Neural cell (in vitro differentiated cells): ENCODE results near the gene PCCA.

ENCODE experiments used
- EP300 ChIP-seq: fragments of 450-650 bp; conservative IDR thresholded peaks from 2 replicates; pipeline ENCODE4 v1.6.1; 2014; ENCODE audit warnings: antibody characterized with exemption, mild to moderate bottlenecking, moderate library complexity; ENCODE audit not compliant: poor library complexity, severe bottlenecking
- EZH2 ChIP-seq: fragments of 200-600, 300-800 bp; shearing (Covaris generic), sonication (generic); IDR thresholded peaks from 2 replicates; pipeline ENCODE4 v1.6.1; 2014; ENCODE audit warnings: antibody characterized with exemption, low read length, borderline replicate concordance, mild to moderate bottlenecking; ENCODE audit not compliant: insufficient read depth, poor library complexity, severe bottlenecking
- MXI1 ChIP-seq: fragments of 450-650 bp; conservative IDR thresholded peaks from 2 replicates; pipeline ENCODE4 v1.6.1; 2014; ENCODE audit warnings: antibody characterized with exemption, mild to moderate bottlenecking; ENCODE audit not compliant: poor library complexity, severe bottlenecking
- POLR2AphosphoS5 ChIP-seq: IDR thresholded peaks from 2 replicates; pipeline ENCODE4 v1.6.1; 2012
- RAD21 ChIP-seq: fragments of 450-650 bp; conservative IDR thresholded peaks from 2 replicates; pipeline ENCODE4 v1.6.1; 2014; ENCODE audit warnings: antibody characterized with exemption, mild to moderate bottlenecking, moderate library complexity
- TF ChIP-seq, protein P1 (sequence below): fragments of 450-650 bp; IDR thresholded peaks from 2 replicates; pipeline ENCODE4 v1.5.1; 2014; ENCODE audit warnings: antibody characterized with exemption, mild to moderate bottlenecking, moderate library complexity; ENCODE audit not compliant: poor library complexity, severe bottlenecking
- TF ChIP-seq, protein P2 (sequence below): IDR thresholded peaks from 2 replicates; pipeline ENCODE4 v1.6.1; 2012; ENCODE audit warnings: borderline replicate concordance

DNA sequence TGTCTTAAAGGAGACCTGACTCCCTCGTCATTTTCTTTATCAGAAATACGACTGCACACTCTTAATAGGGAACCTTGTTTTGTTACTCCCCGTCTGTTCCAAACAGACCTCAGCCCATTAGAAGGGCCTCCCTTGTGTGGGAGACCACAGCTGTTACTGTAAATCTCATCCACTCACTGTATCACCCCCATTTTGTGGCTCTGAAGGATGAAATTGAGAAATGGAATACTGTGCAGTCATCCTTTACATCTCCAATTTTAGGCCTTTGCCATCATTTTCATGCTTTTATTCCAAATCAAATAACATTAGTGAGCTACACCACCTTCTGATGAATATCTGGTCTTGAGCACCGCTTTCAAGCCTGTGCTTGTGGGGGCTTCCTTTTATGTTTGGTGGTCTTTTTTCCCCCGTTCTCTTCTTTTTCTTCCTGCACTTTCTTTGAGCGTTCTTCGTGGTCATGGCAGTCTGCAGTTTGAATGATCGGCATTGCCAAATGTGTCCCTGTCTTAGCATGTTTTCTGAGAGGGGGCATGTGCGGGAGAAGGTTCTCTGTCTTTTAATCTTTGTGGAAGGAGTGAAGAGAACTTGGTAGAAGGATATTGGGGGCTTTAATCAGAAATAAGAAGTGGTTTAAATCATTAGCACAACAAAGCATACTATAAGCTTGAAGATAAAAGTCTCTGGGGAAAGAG lies 433.9 kb downstream of the PCCA start:
- TF ChIP-seq, protein P1, sequence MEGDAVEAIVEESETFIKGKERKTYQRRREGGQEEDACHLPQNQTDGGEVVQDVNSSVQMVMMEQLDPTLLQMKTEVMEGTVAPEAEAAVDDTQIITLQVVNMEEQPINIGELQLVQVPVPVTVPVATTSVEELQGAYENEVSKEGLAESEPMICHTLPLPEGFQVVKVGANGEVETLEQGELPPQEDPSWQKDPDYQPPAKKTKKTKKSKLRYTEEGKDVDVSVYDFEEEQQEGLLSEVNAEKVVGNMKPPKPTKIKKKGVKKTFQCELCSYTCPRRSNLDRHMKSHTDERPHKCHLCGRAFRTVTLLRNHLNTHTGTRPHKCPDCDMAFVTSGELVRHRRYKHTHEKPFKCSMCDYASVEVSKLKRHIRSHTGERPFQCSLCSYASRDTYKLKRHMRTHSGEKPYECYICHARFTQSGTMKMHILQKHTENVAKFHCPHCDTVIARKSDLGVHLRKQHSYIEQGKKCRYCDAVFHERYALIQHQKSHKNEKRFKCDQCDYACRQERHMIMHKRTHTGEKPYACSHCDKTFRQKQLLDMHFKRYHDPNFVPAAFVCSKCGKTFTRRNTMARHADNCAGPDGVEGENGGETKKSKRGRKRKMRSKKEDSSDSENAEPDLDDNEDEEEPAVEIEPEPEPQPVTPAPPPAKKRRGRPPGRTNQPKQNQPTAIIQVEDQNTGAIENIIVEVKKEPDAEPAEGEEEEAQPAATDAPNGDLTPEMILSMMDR, result no peak
- TF ChIP-seq POLR2AphosphoS5, result no peak
- TF ChIP-seq EZH2, result no peak
- no peak for TF ChIP-seq RAD21
- TF ChIP-seq EP300, result no peak
- TF ChIP-seq, protein P2, sequence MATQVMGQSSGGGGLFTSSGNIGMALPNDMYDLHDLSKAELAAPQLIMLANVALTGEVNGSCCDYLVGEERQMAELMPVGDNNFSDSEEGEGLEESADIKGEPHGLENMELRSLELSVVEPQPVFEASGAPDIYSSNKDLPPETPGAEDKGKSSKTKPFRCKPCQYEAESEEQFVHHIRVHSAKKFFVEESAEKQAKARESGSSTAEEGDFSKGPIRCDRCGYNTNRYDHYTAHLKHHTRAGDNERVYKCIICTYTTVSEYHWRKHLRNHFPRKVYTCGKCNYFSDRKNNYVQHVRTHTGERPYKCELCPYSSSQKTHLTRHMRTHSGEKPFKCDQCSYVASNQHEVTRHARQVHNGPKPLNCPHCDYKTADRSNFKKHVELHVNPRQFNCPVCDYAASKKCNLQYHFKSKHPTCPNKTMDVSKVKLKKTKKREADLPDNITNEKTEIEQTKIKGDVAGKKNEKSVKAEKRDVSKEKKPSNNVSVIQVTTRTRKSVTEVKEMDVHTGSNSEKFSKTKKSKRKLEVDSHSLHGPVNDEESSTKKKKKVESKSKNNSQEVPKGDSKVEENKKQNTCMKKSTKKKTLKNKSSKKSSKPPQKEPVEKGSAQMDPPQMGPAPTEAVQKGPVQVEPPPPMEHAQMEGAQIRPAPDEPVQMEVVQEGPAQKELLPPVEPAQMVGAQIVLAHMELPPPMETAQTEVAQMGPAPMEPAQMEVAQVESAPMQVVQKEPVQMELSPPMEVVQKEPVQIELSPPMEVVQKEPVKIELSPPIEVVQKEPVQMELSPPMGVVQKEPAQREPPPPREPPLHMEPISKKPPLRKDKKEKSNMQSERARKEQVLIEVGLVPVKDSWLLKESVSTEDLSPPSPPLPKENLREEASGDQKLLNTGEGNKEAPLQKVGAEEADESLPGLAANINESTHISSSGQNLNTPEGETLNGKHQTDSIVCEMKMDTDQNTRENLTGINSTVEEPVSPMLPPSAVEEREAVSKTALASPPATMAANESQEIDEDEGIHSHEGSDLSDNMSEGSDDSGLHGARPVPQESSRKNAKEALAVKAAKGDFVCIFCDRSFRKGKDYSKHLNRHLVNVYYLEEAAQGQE, result no peak
- TF ChIP-seq MXI1, result no peak
